ENCODE measurements around the gene ZNF280D.

- TF ChIP-seq POLR2A (IDR thresholded peaks at IDR 0.05) (no peak), CTCF (IDR thresholded peaks at IDR 0.05) (no peak), POLR2AphosphoS5 (IDR thresholded peaks at IDR 0.05) (no peak)
Measured at GRCh38 chr15:56674857-56675256, 58.5 kb downstream of the ZNF280D start.

All from transverse colon (tissue), 4 donors.